ENCODE results near the gene HSD11B1.

The HSD11B1 gene

DNA sequence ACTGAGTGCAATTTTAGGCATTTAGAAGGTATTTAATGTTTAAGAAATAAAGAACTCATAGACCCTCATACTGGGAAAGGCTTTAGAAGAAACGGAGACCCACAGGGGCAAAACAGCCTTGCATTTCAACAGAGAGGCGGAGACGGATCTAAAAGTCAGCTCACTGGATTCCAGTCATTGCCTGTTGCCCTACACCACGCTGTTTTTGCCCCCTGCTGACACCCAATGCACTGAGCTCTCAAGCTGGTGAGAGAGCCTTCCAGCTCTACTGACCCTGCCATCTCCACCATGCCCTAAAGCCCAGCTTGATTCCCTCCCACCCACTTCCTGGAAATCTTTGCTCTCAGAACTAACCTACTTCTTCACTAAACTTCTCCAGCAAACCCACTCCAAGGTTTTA is 44.0 kb downstream of the HSD11B1 start:
- ChIA-PET POLR2A (ENCODE audit: low non-redundant PET) (no interaction called here), CTCF (interaction anchor here (0.6 to 1.4 kb wide), 21 partner anchors 10 to 913 kb away, joined by 3 to 7 read pairs (median 3); partner anchors contain the start of genes C1orf74 and HSD11B1)
- no peak overlapping the region for H3K27ac ChIP-seq
- TF ChIP-seq, protein P1, sequence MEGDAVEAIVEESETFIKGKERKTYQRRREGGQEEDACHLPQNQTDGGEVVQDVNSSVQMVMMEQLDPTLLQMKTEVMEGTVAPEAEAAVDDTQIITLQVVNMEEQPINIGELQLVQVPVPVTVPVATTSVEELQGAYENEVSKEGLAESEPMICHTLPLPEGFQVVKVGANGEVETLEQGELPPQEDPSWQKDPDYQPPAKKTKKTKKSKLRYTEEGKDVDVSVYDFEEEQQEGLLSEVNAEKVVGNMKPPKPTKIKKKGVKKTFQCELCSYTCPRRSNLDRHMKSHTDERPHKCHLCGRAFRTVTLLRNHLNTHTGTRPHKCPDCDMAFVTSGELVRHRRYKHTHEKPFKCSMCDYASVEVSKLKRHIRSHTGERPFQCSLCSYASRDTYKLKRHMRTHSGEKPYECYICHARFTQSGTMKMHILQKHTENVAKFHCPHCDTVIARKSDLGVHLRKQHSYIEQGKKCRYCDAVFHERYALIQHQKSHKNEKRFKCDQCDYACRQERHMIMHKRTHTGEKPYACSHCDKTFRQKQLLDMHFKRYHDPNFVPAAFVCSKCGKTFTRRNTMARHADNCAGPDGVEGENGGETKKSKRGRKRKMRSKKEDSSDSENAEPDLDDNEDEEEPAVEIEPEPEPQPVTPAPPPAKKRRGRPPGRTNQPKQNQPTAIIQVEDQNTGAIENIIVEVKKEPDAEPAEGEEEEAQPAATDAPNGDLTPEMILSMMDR (conservative IDR thresholded peaks at IDR 0.05; ENCODE audit: low read depth): no peak
- DNase-seq (ENCODE audit: low spot score): no peak

DNA sequence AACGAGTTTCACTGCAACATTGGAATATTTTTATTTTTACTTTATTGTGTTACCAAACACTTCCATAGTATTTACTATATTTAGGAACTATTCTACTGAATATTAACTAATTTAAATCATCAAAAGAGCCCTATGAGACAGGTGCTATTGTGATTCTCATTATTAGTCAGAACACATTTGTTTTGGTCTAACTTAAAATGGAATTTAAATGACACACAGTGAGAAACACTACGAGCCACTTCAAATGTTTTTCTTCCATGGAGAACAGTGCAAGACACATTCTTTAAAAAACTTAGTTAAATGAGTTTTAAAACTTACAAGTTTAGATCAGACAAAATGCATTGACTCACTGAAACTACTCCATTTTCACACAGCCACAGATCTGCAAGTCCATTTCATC is 44.6 kb downstream of the HSD11B1 start:
- POLR2A ChIA-PET (ENCODE audit: low non-redundant PET): no interaction called here
- no peak for DNase-seq (ENCODE audit: low spot score)
- CTCF ChIA-PET: interaction anchor here (0.7 to 1.4 kb wide), 3 partner anchors 13 to 56 kb away, joined by 3 read pairs; partner anchors contain the start of gene HSD11B1
- H3K27ac ChIP-seq: no peak overlapping the region
- TF ChIP-seq, protein P1 (conservative IDR thresholded peaks at IDR 0.05; ENCODE audit: low read depth): no peak

DNA sequence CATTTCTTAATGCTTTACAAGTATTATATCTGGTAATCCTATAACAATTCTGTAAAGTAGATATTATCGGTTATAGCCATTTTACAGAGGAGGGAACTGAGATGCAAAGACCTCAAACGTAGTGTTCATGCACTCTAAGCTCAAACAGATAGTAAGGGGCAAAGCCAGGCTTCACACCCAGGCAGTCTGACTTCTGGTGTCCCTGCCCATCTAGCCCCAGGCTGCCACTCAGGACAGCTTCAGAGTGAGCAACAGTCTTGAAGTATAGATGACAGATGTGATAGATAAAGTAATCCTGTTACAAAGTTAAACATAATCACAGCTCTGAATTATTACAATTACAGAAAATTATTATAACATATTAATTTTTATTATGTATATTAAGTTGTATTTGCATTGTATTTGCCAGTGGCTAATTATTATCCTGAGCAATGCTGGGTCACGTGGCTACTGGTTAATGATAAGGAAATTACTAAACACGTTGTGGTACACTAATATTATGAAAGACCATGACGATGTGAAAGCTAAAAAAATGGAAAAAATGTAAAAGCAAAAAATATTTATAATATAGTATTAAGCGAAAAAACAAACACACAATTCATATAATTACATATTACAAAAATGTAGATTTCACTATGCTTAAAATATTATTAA is 45.2 kb downstream of the HSD11B1 start:
- no peak overlapping the region for H3K27ac ChIP-seq
- TF ChIP-seq, protein P1 (conservative IDR thresholded peaks at IDR 0.05; ENCODE audit: low read depth): no peak
- CTCF ChIA-PET: interaction anchor here (0.7 kb wide), 1 partner anchor 151 kb away, joined by 3 read pairs; no protein-coding TSS in a partner anchor
- DNase-seq (ENCODE audit: low spot score): no peak
- POLR2A ChIA-PET (ENCODE audit: low non-redundant PET): no interaction called here

DNA sequence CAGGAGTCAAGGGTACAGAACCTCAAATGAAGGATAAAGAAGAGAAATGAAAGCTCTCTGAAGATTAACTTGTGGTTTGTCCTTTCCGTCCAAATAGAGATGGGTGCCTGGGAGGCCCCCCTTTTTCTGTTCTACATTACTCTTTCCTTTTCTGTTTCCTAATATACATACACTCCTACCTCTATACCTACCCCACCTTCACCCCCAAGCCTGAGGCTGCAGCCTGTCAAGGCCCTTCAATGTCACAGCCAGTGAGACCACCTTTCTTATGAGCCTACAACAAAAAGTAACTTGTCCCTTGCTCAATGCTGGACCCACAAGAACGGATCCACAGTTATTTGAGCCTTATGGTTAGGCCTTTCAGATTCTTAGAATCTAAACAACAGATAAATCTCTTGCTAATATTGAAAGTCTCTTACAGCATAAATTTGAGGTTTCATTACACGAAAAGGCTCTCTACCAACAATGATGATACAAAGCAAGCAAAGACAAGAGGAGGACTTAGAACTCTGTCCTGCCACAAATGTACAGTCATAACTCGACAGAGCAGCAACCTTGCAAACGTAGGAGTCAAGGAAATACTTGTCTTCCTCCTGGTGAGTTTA is 47.1 kb downstream of the HSD11B1 start:
- CTCF ChIA-PET: no interaction called here
- POLR2A ChIA-PET (ENCODE audit: low non-redundant PET): no interaction called here

DNA sequence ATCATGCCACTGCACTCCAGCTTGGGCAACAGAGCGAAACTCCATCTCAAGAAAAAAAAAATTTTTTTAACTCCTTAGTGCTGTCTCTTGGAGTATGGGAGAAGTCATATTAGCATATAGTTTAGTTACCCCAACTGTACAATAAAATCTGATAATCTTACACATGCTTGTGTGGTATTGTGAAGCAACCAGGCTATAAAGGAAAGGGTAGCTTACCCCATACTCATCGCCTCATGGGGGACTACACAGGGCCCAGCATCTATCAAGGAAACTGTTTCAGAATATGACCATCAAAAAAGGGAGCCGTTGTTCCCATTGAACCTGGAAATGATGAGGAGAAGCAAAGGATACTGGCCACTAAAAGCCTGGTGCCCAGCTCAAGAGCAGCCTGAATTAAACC is 48.2 kb downstream of the HSD11B1 start:
- no peak overlapping the region for H3K27ac ChIP-seq
- DNase-seq (ENCODE audit: low spot score): no peak
- POLR2A ChIA-PET (ENCODE audit: low non-redundant PET): no interaction called here
- TF ChIP-seq, protein P1 (conservative IDR thresholded peaks at IDR 0.05; ENCODE audit: low read depth): no peak
- CTCF ChIA-PET: no interaction called here

More for the DNA sequence above, 47.1 kb downstream of the HSD11B1 start:
- TF ChIP-seq, protein P1 (conservative IDR thresholded peaks at IDR 0.05; ENCODE audit: low read depth): no peak
- no peak for DNase-seq (ENCODE audit: low spot score)
- no peak overlapping the region for H3K27ac ChIP-seq

DNA sequence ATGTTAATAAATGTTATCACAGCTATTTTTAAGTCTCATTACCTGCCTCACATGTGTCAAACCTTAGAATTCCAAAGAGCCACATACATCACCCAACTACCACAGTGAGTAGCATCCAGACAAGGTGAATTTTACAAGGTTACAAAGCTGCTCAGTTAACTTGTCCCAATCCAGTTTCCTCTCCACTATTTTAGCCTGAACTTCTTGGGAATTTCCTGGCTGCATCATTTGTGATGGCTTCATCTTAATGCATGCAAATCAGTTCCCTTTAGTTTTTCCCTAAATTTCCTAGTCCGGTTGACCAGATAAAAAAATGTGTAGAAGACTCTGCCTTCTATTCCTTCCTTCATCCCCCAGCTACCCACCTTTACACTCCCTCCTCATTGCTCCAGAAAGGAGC is 50.6 kb downstream of the HSD11B1 start:
- TF ChIP-seq, protein P1 (conservative IDR thresholded peaks at IDR 0.05; ENCODE audit: low read depth): no peak
- no peak for DNase-seq (ENCODE audit: low spot score)
- ChIA-PET CTCF (no interaction called here), POLR2A (ENCODE audit: low non-redundant PET) (no interaction called here)
- H3K27ac ChIP-seq: no peak overlapping the region
